KOPT-K1 (cell line): ENCODE results near the gene DNAH5.
"Not testable (repeated sequence)": the region's sequence is repeated elsewhere in the genome, so short reads cannot be mapped to it uniquely, and the experiment has no call there.

Source experiments
- H3K27ac ChIP-seq: fragments of 200-600 bp; sonication (generic); 2 replicates; pipeline ENCODE4 v1.5.1; 2016; ENCODE audit warnings: antibody characterized with exemption, mild to moderate bottlenecking, low read depth, low read length; ENCODE audit not compliant: poor library complexity, severe bottlenecking
- H3K36me3 ChIP-seq: fragments of 200-600 bp; sonication (generic); 2 replicates; pipeline ENCODE4 v1.5.1; 2017; ENCODE audit warnings: antibody characterized with exemption, mild to moderate bottlenecking, low read length, moderate library complexity; ENCODE audit not compliant: insufficient read depth
- H3K9me3 ChIP-seq: fragments of 200-600 bp; sonication (generic); 2 replicates; pipeline ENCODE4 v1.5.1; 2017; ENCODE audit warnings: antibody characterized with exemption, low read length, mild to moderate bottlenecking; ENCODE audit not compliant: insufficient read depth, poor library complexity, severe bottlenecking

DNAH5 gene

DNA sequence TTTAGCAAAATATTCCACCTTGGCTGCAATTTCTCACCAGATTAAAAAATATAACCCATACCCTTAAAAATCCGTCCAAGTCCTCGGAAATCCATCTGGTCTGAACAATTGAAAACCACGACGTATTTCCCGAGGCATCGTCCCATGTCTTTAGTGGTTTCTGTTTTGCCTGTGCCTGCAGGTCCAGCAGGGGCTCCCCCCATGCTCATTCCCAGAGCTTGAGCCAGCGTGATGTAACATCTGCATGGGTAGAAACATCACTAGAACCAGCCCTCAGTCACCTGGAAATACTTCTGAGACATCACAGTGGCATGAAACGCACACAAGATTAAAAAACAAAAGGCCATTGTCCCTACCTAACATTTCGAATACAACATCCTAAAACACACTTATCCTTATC, 114.0 kb downstream of the DNAH5 start:
- Histone ChIP-seq H3K36me3 (no peaks in the 10 kb centered on the region), H3K9me3 (peaks cover 4% of the 10 kb centered on the region), H3K27ac (no peak overlapping the region)

DNA sequence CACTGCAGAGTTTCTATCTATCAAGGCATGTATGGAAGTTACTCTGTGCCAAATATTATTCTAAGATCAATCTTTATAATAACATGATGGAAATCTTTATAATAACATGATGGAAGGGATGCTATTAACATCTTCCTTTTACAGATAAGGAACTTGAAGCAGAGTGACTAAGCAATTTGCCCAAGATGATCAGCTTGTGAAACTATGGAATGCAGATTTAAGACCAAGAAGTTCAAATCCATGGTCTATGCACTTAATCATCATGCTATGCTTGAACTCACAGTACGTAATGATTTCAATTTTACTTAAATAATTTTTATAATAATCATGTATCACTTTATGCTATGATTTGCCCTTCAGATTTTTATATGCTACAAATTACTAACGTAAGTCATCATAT, 123.1 kb downstream of the DNAH5 start:
- Histone ChIP-seq H3K27ac (no peak overlapping the region), H3K36me3 (no peaks in the 10 kb centered on the region), H3K9me3 (no peaks in the 10 kb centered on the region)

DNA sequence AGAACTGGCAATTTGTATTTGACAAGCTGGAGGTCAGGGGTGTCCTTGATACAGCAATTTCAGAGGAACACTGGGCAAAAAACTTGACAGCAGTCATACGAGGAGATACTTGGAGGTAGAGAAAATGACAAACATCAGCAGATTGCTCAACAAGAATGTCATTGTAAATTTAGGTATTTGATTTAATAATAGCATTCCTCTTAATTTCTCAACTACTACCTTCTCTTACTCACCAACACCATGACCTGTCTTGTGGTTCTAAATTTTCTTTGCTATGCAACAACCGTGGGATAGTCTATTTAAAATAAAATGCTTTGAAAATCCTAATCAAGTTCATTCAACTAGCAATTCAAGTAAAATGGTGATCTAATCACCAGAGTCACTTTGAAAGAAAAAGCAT, 128.4 kb downstream of the DNAH5 start:
- Histone ChIP-seq H3K27ac (no peak overlapping the region), H3K9me3 (no peaks in the 10 kb centered on the region)

DNA sequence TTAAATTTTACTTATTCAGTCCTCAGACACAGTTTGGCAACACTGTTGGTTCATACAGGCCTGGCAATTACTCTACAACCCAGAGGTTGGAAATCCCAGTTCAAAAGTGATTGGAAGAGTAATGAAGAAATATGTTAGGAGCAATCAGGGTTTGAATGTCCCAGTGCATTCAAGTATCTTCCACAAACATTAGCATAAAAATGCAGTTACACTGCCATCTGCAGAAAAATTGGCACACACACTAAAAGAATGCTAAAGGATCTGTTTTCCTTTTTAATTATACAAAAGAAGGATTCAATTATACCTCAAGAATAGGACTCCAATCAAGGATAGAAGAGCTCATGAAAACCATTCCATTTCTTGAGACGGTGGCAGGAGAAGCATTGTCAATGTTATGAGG, 130.2 kb downstream of the DNAH5 start:
- Histone ChIP-seq H3K9me3 (no peaks in the 10 kb centered on the region), H3K27ac (no peak overlapping the region), H3K36me3 (no peaks in the 10 kb centered on the region)

More for the DNA sequence above, 128.4 kb downstream of the DNAH5 start:
- H3K36me3 ChIP-seq, result no peaks in the 10 kb centered on the region

DNA sequence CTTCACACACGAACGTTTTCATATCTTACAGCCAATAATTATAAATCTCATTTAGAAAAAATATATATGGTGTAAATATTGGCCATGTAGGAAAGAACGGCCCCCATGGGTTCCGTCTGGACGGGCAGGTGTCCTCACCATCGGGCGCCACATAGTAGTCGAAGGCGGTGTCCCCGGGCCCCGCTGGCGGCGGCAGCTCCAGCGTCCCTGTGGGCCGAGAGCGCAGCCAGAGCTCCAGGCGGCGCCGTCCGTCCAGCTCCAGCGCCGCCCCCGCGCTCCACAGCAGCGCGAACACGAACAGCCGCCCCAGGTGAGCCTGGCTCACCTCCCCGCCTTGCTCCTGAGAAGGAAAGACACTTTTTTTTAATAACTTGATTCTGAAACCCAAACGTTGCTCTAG, 134.6 kb downstream of the DNAH5 start:
- Histone ChIP-seq H3K27ac (no peak overlapping the region), H3K9me3 (no peaks in the 10 kb centered on the region), H3K36me3 (no peaks in the 10 kb centered on the region)

DNA sequence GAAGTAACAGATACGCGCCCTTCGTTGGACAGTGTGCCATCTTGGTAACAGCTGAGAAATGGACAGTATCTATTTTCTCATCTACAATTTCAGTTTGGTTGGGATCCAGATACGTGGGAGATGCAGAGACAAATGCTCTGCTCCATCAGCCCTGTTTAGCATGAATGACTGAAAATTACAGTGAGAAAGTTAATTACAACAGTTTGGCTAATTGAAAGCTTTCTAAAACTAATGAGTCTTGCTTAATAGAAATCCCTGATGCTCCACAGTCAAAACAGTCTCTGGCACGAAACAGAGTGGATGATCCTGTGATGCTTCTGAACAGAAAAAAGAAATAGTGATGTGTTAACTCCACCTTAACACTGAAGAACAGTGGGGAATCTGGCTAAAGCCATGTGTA, 140.2 kb downstream of the DNAH5 start:
- no peaks in the 10 kb centered on the region for H3K36me3 ChIP-seq
- H3K27ac ChIP-seq, result no peak overlapping the region
- no peaks in the 10 kb centered on the region for H3K9me3 ChIP-seq

DNA sequence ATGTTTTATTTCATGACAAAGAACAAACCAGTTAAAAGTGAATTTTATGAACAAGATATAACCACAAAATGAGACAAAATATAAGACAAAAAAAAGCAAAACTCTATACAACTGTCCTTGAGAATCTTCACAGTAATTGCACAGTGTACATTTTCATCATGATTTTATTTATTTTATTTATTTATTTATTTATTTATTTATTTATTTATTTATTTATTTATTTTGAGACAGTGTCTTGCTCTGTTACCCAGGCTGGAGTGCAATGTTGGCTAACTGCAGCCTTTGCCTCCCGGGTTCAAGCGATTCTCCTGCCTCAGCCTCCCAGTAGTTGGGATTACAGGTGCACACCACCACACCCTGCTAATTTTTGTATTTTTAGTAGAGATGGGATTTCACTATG, 145.9 kb downstream of the DNAH5 start:
- not testable (repeated sequence) for H3K27ac ChIP-seq, H3K36me3 ChIP-seq, H3K9me3 ChIP-seq

DNA sequence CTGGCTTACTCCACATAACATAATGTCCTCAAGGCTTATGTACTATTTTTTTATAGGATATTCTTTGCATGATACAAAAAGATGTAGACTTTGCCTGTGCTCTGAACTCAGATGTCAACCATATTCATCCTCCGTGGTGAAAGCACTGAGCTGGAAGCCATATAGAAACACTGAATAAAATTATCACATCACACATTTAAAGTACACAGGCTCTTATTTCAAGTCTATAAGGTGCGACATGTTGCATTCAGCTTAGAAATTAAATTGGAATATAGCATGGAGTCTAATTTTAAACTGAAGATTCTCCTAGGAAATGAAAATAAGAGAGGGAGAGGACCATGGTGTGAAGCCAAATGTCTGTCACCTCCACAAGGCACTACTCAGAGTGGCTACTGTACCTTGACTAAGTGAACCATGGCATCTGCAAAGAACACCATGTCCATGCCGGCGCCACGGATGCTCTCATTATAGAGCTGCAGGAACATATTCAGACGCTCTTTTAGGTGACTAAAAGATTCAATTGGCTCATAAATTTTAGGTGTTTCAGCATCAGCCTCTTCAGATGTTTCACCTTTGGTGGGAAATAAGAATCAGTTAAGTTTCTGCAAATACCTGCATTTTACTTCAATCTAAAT, 158.6 kb downstream of the DNAH5 start:
- Histone ChIP-seq H3K9me3 (no peaks in the 10 kb centered on the region), H3K36me3 (no peaks in the 10 kb centered on the region), H3K27ac (no peak overlapping the region)

DNA sequence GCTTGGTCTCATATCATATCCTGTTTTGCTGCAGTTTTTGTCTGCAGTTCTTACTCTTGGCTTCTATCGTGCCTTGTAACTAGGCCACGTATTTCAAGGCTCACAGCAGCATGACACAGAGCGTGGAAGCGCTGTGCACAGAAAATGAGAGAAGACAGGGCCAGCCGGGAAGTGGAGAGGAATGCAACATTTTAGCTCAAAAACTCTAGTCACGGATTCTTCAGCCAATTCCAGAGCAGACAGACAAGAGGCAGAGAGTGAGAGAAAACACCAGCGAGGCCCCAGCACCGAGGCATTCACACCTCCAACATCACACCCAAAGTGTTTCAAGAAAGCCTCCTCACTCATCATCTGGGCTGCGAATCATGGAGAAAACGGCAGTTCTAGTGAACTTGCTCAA, 160.8 kb downstream of the DNAH5 start:
- H3K27ac ChIP-seq, result no peak overlapping the region
- no peaks in the 10 kb centered on the region for H3K36me3 ChIP-seq
- H3K9me3 ChIP-seq, result no peaks in the 10 kb centered on the region

DNA sequence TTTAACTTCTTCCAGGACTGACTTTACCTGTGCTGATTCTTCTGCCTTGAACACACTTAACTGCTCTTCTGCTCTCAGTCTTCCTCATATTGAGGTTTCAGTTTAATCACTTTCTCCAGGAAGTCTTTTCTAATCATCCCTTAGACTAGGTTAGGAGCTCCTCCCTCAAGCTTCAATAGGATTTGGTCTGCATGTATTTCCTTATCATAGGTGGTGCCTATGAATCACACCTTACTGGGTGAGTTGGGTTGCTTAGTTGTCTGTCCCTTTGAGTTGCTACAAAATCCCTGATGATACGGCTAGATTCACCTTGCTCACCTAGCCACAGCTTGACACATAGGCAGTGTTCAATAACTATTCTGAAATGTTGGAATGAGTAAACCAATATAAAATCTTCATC, 164.4 kb downstream of the DNAH5 start:
- Histone ChIP-seq H3K9me3 (no peaks in the 10 kb centered on the region), H3K27ac (no peak overlapping the region), H3K36me3 (no peaks in the 10 kb centered on the region)

DNA sequence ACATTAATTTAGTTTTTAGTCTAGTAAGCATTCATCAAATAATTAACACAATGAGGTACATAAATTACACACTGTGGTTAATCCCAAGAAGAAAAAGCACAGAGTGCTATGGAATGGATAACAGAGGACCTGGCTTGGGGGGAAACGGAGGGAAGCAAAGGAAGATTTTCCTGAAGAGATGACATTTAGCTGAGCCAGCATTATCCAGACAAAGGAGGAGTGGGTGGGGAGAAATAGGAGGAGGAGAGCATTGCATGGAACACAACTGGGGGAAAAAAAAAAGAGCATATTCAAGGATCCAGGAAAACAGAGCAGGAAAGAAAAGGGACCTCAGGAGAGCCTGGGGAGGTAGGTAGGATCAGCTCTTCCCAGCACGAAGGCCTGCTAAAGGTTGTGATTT, 170.8 kb downstream of the DNAH5 start:
- Histone ChIP-seq H3K36me3 (no peaks in the 10 kb centered on the region), H3K27ac (no peak overlapping the region), H3K9me3 (no peaks in the 10 kb centered on the region)

DNA sequence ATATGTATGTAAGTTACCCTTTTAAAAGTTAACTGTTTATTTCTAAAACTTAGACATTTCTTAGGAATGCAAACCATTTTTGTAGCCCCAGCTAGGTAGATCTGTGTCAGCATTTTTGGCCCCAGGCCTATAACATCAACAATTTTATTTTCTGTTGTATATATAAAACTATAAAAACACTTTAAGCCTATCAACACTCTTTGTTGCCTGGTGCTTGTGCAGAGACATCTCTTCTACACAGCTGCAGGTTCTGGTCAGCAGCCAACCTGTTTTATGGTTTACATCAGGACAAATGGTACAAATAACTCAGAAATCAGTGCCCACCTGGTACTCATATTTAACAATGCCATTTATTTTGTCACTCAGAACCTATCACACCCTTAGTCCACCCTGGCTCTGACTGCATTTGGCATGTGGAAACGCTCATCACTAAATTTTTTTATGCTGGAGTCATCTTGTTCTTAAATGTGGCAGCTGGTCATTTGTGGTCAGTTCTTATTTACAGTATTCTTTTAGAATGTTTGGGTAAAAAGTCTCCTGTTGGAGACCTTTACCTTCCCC, 173.4 kb downstream of the DNAH5 start:
- no peaks in the 10 kb centered on the region for H3K9me3 ChIP-seq
- no peaks in the 10 kb centered on the region for H3K36me3 ChIP-seq
- no peak overlapping the region for H3K27ac ChIP-seq

DNA sequence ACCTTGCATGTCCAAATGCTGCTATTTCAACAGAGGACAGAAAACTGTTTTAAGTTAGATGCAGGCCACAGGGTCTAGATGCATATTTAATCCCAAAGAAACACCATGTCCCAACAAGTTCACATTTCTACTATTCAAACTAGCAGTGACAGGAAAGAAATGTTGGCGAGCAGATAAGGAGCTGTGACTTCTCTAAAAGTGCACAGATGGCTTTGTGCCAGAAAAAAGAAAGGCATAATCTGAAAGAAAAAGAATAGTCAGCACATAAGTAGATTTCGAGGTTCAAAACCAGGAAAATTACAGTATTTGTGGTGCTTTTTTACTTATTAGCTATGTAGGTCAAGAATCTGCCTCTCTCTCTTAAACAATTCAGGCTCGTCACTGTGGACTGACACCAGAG, 178.3 kb downstream of the DNAH5 start:
- H3K27ac ChIP-seq, result no peak overlapping the region
- no peaks in the 10 kb centered on the region for H3K9me3 ChIP-seq
- no peaks in the 10 kb centered on the region for H3K36me3 ChIP-seq

DNA sequence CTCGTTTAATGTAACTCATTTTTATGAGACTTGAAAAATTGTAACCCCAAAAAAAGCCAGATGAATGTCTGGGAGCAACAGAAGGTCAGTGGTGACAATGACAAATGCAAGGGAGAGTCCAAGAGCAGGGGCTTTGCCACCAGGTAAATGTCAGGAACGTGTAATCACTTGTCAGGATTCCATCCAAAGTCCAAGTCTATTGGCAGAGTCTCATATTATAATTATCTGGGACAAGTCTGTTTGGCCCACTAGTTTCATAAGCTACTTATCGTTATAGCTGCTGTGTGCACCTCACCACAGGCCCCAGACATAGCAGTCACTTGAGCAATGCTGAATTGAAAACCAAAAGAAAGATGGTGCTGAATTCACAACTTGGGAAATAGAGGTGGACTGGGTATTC, 180.8 kb downstream of the DNAH5 start:
- Histone ChIP-seq H3K27ac (no peak overlapping the region), H3K9me3 (no peaks in the 10 kb centered on the region), H3K36me3 (no peaks in the 10 kb centered on the region)

DNA sequence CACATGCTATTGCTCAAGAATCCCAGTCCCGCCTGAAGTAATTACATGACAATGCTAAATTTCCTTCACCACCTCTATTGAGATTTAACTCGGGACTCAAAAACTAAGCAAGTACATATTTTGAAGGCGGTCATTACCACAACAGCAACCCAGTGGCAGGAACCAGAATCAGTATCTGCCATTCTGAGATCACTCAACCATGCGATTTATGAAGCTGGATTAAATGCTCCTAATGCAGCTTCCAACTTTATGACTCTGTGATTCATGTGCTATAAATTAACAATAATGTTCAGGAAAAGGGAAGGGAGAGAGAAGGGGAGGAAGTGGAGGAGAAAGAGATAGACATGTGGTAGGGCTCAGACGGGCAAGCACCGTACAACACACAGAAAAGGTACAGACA, 194.7 kb downstream of the DNAH5 start:
- Histone ChIP-seq H3K27ac (no peak overlapping the region), H3K9me3 (no peaks in the 10 kb centered on the region), H3K36me3 (no peaks in the 10 kb centered on the region)

DNA sequence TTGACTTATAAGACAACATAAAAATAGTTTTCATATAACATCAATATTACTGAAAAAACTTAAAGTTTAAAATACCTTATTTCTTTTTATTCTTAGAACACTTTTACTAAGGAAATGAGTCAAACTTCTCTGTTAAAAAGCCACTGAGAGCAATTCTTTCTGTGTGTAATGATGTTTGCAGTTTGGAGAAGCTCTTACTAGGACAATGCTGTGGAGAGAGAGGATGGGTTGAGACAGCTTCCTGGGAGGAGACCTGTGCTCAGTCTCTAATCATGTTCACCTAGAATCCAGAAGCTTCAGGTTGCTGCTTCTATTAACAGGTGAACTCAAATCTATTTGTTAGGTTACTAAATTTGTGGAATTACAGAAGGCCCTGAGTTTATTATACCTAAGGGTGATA, 198.5 kb downstream of the DNAH5 start:
- no peak overlapping the region for H3K27ac ChIP-seq
- no peaks in the 10 kb centered on the region for H3K9me3 ChIP-seq
- no peaks in the 10 kb centered on the region for H3K36me3 ChIP-seq
